Hindlimb muscle (tissue), 1 donor: ENCODE data around the gene EXOC4. TPM values are rescaled to one million over a fixed set of nuclear protein-coding genes. Genes with fewer than 3 reads are reported as not detected.
"Not testable (repeated sequence)": the region's sequence is repeated elsewhere in the genome, so short reads cannot be mapped to it uniquely, and the experiment has no call there.

Source experiments
- DNase-seq: peaks from one replicate; pipeline ENCODE4 v3.0.0-alpha.2; 2013
- polyA plus RNA-seq: library from polyadenylated mRNA; unstranded; fragments of 120-200 nt; gene quantifications from one replicate; pipeline ENCODE4 v1.2.1, GENCODE V29; 2013; ENCODE audit not compliant: insufficient read length

EXOC4 gene
- polyA plus RNA-seq, 1 donor, result 47.9 TPM

DNA sequence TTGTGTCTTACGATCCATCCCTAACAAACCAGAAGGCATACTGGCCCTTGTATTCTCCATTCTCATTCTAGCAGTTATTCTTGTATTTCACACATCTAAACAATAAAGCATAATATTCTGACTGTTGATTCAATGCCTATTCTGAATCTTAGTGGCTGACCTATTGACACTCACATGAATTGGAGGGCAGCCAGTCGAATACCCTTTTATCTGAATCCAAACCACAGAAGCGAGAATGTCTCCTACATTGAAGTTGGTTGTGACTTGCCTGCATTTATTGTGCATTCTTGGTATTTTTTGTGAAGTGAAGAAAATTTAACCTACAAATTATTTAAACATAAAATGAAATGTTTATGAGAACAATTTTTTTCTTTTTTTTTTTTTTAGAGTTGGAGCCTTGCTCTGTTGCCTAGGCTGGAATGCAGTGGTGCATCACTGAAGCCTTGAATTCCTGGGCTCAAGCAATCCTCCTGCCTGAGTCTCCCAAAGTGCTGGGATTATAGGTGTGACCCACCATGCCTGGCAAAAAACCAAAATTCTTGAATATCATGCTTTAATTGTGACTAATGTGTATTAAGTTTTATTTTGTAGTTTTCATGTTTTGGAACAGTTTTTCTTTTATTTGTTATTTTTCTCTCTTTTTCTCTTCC is 22.7 kb downstream of the EXOC4 start:
- no peak for DNase-seq

GRCh38 chr7:133278975-133279374 is 26.1 kb downstream of the EXOC4 start:
- DNase-seq, result not testable (repeated sequence)

DNA sequence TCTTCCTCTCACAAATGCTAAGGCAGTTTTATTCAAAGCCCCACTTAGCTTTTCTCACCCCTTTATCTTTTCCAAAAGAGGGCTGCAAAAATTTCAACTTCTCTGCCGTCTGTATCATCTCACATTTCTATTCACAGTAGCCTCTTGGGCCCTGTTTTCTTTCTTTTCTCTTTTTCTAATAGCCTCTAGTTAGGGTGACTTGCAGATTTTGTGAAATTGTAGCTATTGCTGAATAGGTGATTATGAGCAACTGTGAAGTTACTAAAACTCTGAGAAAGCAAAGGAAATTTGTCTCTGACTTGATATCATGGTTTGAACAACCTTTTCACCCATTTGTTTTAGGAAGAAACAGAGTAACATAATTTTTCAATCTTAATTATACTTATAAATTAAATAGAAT is 29.2 kb downstream of the EXOC4 start:
- DNase-seq, result no peak

GRCh38 chr7:133284092-133284491 is 31.2 kb downstream of the EXOC4 start:
- no peak for DNase-seq

- no peak for DNase-seq
Observed at GRCh38 chr7:133288970-133289369, 36.1 kb downstream of the EXOC4 start.

DNA sequence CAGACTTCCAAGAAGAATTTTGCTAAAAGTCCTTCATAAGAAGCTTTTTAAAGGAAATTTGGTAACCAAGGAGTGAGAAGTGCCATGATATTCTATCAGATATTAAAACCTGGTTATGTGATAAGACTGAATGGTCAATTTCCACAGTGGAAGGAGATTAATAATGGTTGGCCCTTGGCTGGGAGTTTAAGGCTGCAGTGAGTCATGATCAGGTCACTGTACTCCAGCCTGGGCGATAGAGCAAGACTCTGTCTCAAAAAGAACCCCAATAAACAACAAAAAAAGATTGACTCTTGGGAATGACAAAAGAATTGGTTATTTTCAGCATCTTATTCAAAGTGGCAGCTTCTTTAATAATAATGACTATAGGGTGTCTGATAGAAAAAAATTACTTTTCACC is 37.2 kb downstream of the EXOC4 start:
- DNase-seq, result no peak

DNA sequence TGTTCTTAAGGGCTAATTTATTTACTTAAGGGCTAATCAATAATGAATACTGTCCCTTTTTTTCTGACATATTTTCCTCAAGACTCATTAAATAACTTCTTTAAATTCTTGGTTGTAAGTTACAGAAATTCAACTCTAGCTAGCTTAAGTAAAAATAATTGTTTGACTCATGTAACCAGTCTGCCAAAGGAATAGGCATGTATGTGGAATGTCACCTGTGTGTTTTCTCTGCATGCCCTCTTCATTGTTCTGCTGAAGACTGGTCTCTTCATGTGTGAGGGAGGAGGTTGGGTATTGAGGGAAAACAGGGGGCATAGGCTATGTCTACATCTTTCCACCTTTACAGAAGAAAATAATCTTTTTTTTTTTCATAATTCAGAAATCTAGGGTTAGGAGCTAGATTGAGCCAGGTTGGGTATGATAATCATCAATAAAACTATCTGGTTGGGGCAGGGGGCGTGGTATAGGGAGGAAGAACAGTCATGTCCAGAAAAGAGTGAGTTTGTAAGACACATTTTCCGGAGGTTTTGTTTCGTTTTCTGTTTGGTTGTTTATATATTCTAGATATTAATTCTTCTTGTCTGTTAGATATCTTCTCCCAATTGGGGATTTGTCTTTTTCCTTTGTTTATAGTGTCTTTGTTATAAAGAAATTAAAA is 37.9 kb downstream of the EXOC4 start:
- DNase-seq, result no peak

DNA sequence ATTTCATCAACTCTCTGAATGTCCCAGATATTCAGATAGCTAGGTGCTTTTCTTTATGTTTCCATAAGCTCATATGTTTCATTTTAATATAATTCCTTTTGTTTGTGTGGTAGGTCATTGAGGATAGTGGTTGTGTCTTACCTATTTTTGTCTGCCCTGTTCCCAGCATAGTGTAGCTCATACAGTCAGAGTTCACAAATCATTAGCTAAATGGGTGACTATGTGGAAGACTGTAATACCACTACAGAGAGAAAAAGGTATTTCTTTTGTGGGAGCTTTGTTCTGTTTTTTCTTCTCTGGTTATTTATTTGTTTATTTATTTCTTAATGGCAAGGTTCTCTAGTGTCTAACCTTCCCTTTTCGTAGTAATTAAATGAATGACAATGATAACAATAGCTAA is 39.8 kb downstream of the EXOC4 start:
- DNase-seq, result no peak

DNA sequence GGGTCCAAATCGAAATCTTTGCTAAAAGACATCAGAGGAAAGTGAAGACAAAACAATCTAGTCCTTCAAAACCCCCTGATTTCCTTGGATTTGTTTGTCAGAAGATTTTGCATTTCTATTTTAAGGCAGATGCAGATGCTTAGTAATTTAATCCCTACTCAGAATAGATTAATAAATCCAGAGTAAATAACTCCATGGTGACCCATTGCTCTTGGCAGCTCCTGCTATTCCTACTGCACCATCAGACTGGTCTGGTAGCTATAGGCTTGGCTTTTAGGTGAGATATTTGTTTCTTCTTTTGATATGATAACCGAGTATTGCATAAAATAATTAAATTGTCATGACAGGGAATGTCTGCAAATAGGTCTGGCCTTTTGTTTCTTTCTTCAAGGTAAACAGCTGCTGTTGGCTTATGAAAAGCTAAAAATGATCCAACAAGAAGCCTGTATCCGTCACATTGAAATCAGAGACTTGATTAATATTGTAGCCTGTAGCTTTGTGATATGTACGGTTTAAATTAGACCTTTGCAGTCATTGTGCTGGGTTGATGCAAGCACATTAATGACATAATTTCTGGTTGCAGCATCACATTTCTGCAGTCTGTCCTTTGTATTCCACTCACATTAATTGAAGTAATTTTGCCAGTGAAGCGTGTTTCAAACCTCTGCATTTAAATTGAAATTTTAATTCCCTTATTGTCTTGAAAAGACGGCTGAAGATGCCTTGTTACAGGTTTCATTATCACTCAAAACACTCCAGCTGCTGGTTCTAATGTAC is 40.7 kb downstream of the EXOC4 start:
- DNase-seq, result no peak

DNA sequence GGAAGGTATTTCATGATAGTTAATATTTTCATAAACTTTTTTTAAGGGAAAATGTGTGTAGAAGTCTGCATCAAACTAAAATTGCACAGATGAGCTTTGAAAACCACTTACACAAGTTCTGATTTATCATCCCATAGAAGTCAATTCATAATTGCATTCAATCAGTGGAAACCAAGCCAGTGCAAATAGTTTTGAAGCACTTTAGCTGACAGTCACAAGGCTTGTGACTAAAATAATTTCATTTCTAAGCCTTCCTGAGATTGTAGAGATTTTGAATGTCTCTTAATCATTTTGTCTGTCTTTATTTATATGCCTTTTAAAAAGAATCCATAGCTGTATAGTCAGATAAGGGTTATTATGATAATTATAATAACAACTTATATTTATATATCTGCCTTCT is 41.4 kb downstream of the EXOC4 start:
- DNase-seq, result no peak

GRCh38 chr7:133295484-133295883 is 42.6 kb downstream of the EXOC4 start:
- no peak for DNase-seq

- no peak for DNase-seq
Observed at GRCh38 chr7:133297093-133297492, 44.2 kb downstream of the EXOC4 start.

GRCh38 chr7:133298080-133298479 is 45.2 kb downstream of the EXOC4 start:
- DNase-seq, result no peak

GRCh38 chr7:133299676-133300075 is 46.8 kb downstream of the EXOC4 start:
- no peak for DNase-seq

- no peak for DNase-seq
Observed at GRCh38 chr7:133300088-133300487, 47.2 kb downstream of the EXOC4 start.

DNA sequence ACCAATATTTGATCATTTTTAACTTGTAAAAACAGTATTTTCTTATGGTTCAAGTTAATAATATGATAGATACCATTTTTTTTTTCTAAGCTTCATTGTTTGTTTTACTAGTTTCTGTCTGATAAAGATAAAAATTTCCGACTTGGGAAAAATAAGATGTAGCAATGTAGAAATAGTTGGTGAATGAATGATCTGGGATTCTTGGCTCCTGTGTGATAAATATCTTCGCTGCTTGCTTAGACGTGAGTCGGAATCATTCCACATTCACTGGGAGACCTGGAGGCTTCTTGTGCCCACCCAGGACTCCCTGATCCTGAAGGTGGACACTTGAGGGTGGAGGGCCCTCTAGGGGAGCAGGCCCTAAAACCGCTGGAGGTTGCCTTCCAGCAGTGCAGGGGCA is 47.9 kb downstream of the EXOC4 start:
- DNase-seq, result no peak

GRCh38 chr7:133301444-133301843 is 48.6 kb downstream of the EXOC4 start:
- DNase-seq, result no peak

- no peak for DNase-seq
Observed at GRCh38 chr7:133303372-133303771, 50.5 kb downstream of the EXOC4 start.

DNA sequence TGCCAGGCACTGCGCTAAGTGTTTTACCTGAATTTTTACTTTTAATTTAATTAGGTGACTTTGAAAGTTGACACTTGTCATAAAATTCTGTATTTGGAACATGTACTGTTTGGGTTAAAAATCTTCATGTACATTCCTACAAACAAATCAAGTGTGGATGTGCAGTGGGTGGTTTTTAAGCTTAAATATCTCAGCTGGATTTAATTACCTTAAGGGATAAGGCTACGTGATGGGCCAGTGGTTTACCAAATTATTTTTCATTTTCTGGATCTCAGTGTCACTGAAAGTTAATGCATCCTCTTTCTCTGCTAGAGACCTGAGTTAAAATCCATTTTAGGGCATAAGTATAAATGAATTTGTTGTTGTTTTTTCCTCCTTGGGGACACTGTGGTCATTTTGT is 51.1 kb downstream of the EXOC4 start:
- DNase-seq, result no peak

DNA sequence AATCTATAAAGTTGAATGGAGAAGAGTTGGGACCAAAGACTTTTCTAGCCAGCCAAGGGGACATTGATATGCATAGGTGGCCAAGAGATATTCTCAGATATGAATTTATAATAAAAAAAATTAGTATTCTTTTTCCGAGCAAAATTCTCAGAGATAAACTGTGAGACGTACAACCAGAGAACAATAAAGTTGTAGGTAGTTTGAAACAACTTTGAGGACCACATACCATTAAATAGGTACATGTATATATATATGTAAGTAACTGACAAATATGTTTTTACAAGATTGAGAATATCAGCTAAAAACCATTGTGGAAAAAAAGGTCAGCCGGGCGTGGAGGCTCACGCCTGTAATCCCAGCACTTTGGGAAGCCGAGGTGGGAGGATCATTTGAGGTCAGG is 56.5 kb downstream of the EXOC4 start:
- DNase-seq, result no peak

- no peak for DNase-seq
Observed at GRCh38 chr7:133310232-133310862, 57.5 kb downstream of the EXOC4 start.

GRCh38 chr7:133313575-133313974 is 60.7 kb downstream of the EXOC4 start:
- DNase-seq, result no peak

DNA sequence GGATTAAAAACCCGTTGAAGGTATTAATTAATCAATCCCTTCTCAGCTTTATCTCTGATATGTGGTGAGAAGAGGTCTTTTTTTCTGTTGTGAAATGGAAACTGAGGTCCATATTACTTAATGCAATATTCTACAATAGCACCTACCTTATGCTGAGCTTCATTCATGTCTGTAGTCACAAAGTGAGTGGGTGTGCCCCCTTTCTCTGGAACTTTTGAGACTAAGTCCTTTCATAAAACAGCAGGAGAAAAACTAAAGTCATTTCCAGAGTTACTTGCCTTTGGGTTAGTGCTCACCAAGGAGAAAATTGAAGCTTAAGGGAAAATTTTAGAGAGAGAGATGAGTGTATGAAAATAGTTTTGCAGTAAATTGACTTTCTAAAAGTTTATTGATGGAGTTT is 61.2 kb downstream of the EXOC4 start:
- no peak for DNase-seq
